ENCODE data around the gene PCGF3.
"Not testable (repeated sequence)": the region's sequence is repeated elsewhere in the genome, so short reads cannot be mapped to it uniquely, and the experiment has no call there.

Gene PCGF3

DNA sequence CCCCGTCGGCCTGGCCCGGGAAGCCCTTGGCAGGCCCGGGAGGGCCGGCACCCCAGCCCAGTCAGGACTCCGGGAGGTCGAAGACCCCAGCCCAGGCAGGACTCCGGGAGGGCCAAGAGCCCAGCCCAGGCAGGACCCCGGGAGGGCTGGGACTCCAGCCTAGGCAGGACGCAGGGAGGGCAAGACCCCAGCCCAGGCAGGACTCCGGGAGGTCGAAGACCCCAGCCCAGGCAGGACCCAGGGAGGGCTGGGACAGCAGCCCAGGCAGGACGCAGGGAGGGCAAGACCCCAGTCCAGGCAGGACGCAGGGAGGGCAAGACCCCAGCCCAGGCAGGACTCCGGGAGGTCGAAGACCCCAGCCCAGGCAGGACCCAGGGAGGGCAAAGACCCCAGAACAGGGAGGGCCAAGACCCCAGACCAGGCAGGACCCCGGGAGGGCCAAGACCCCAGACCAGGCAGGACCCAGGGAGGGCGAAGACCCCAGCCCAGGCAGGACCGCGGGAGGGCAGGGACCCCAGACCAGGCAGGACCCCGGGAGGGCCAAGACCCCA, 526 bp downstream of the PCGF3 start:
- DNase-seq, result not testable (repeated sequence)

DNA sequence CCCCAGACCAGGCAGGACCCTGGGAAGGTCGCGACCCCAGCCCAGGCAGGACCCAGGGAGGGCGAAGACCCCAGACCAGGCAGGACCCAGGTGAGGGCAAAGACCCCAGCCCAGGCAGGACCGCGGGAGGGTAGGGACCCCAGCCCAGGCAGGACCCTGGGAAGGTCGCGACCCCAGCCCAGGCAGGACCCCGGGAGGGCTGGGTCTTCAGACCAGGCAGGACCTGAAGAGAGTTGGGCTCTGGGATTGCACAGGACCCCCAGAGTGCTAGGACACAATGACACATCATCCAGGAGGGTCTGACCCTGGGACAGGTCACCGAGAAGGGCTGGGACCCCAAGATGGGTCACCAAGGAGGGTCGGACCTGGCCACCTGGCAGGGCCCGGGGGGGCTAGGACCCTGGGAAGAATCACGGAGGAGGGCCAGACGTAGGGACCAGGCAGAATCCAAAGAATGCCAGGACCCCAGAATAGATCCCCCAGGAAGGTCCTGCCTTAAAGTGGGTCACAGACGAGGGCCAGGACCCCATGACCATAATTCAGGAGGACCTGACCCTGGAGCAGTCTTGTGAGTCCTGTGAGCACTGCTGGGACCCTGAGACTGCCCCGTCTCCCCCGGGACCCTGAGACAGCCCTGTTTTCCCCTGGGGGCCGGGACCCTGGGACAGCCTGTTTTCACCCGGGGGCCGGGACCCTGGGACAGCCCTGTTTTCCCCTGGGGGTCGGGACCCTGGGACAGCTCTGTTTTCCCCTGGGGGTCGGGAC, 1.4 kb downstream of the PCGF3 start:
- no peak for DNase-seq

DNA sequence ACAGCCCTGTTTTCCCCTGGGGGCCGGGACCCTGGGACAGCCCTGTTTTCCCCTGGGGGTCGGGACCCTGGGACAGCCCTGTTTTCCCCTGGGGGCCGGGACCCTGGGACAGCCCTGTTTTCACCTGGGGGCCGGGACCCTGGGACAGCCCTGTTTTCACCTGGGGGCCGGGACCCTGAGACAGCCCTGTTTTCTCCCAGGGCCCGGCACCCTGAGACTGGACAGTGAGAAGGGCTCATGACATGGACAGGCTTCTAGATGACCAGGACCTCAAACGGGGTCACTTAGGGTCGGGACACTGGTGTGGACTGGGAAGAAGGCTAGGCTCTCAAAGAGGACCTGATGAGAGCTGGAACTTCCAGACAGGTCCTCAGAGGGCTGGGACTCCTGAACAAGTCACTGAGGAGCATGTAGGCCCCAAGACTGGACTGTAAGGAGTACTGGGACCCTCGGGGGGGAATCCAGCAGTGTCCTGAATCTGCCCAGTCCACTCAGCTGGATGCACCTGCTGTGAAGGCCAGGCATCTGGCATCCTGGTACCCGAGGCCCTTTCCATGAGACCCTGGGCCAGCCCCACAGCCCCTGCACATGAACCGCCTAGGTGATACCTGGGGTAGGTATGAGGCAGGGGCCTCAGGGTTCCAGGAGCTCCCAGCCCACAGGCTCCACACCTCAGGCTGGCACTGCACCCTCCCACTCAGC, 2.4 kb downstream of the PCGF3 start:
- DNase-seq, result no peak

DNA sequence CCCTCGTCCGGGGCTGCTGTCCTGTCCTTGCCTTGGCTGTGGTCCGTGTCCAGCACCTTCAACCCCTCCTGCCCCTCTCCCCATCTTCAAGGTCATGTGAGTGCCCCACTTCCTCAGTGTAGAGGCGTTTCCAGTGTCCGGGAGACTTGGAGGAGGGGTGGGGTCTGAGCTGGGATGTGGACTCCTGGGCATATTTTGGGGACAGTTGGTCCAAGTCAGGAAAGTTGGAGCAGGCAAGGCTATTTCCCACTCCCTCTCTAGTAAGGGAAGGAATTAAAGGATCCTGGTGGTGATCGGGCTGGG, 3.0 kb downstream of the PCGF3 start:
- DNase-seq, result no peak

DNA sequence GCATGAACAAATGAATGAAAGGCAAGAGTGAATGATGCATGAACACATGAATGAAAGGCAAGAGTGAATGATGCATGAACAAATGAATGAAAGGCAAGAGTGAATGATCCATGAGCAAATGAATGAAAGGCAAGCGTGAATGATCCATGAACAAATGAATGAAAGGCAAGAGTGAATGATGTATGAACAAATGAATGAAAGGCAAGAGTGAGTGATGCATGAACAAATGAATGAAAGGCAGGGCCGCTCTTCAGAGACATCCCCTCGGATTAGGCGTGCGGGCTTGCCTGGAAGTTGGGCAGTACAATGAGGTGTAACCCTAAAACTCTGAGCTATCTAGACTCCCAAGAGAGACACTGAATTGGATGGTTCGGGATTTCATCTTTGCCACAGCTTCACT, 3.7 kb downstream of the PCGF3 start:
- DNase-seq, result no peak

DNA sequence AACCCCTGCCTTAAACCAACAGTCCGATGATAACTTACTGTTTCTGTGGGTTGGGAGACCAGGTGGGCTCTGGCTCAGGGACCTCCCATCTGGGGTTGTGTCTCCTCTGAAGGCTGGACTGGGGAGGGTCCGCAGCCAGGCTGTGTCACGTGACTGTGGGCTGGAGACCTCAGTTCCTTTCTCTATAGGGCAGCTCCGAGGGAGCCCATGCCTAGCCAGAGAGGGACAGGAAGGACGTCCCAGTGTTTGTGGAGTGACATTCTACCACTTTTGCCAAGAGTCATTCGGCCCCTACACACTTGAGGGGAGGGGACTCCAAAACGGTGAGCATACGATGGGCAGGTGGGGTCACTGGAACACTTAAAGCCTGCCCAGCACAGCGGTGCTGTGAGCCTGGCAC, 4.5 kb downstream of the PCGF3 start:
- no peak for DNase-seq

DNA sequence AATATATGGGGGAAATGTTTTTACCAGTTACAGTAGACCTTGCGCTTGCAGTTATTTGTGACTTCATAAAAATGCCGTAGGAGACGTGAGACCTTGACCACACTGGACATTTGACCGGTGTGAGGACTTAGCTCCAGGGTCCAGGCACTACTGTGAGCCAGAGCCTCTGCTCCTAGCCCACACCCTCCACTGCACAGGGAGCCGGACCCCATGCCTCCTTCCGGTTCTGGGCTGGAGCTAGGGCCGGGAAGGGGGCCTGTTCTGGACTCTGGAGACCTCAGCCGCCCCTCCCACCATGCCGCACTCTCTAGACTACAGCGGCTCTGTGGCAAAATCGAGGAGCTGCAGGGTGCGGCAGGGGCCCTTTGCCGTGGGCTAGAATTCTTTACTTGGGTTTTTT, 5.3 kb downstream of the PCGF3 start:
- no peak for DNase-seq

DNA sequence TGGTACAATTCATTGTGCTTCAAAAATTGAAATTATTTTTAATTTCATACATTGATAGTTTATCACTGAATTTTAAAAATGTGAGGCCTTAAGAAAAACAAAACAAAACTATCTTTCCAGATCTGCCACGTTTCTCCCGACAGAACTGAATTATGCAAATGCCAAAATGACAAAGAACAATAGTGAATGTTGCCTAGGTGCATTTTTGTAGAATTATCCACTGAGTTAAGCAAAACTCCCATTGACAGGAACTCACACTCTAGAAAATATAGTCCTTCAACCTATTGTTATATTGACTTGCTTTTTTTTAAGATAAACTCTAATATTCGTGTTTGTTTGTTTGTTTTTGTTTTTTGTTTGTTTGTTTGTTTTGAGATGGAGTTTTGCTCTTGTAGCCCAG, 6.5 kb downstream of the PCGF3 start:
- no peak for DNase-seq

DNA sequence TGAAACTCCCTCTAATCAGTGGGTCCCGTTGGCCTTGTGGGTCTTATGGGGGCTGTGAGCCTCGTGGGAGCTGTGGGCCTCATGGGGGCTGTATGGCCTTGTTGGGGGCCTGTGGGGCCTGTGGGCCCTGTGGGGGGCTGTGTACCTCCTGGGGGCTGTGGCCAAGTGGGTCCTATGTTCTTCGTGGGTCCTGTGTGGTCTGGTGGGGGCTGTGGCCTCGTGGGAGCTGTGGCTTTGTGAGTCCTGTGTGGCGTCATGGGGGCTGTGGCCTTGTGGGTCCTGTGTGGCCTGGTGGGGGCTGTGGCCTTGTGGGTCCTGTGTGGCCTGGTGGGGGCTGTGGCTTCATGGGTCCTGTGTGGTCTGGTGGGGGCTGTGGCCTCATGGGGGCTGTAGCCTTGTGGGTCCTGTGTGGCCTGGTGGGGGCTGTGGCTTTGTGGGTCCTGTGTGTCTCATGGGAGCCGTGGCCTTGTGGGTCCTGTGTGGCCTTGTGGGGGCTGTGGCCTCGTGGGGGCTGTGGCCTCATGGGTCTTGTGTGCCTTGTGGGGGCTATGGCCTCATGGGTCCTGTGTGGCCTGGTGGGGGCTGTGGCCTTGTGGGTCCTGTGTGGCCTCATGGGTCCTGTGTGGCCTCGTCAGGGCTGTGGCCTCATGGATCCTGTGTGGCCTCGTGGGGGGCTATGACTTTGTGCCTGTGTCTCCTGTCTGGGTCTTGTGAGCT, 7.4 kb downstream of the PCGF3 start:
- DNase-seq, result no peak

DNA sequence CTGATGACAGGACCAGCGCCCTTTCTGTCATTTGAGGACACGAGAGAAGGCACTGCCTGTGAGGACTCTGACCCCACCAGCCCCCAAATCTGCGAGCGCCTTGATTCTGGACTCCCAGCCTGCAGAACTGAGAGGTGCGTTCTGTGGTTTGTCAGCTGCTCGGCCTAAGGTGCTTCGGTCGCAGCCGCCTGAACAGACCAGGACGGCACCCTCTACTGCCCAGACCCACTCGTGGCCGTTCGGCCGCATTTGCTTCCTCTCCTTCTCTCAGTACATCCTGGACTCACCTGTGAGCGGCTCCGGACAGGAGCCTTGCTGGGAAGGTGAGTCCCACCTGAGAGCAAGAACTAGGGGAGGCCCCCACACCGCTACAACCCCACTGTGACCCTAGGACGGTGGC, 8.5 kb downstream of the PCGF3 start:
- DNase-seq, result no peak

DNA sequence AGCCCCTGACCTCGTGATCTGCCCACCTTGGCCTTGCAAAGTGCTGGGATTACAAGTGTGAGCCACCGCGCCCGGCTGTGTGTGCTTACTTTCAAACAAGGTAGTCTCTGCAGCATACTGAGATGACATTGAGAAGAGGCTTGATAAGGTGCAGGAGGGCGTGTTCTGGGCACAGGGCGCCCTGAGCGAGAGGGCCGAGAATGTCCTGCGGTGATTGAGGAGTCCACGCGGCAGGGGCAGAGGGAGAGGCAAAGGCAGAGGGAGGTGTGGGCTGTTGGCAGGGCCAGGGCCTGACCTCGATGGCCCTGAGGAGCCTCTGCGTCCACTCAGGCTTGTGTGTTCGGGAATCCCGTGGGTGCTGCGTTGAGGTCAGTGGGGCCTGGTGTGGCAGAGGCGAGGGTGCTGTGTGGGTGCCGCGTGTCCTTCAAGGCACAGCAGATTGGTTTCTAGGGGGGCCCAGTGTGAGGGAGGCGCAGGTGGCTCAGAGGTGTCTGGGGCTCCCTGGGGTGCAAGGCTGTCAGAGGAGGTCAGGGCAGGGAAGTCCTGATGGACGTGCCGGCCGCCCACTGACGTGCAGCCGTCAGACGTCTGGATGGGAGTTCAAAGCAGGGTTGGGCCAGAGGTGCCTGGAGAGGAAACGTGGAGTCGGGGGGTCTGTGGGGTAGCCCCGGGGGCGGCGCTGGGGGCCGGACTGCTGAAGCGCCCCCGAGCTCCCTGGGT, 12.1 kb downstream of the PCGF3 start:
- DNase-seq, result no peak

DNA sequence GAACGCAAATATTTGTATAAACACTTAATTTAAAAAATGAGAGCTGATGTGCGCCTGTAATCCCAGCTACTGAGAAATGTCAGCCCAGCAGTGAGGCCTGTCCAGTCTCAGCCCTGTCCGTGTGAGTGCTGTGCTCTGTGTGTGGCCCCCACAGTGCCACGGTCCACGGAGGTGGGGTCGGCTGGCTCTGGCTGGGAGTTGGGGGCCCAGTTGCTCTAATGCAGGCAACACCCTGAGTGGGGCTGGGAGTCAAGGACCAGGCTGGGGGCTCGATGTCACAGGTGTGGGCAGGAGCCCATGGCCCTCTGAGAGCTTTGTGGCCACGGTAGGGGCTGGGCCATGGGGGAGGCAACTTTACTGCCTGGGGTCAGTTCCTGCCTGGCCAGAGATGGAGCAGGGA, 12.8 kb downstream of the PCGF3 start:
- no peak for DNase-seq

DNA sequence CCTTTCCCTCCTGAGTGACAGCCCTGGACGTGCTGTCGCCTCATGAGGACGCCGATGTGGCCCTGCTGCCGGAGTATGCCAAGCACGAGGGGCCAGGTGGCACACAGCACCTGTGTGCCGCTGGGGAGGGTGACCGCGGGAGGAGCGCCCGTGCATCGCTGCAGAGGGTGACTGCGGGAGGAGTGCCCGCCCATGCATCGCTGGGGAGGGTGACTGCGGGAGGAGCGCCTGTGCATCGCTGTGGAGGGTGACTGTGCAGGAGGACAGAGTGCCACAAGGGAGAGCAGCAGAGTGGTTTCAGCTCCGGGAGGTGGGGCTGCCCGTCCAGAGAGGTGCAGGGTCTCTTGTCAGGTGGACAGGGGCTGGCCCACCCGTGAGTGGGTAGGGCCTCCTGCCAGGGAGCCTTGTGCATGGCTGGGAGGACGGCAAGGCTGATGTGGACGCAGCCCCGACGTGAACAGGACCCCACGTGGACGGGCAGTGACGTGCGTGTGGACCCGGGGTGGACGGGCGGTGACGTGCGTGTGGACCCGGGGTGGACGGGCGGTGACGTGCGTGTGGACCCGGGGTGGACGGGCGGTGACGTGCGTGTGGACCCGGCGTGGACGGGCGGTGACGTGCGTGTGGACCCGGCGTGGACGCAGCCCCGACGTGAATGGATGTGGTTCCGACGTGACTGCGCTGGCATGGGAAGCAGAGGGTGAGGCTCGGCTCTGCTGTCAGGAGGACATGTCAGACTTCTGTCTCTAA, 14.7 kb downstream of the PCGF3 start:
- no peak for DNase-seq

DNA sequence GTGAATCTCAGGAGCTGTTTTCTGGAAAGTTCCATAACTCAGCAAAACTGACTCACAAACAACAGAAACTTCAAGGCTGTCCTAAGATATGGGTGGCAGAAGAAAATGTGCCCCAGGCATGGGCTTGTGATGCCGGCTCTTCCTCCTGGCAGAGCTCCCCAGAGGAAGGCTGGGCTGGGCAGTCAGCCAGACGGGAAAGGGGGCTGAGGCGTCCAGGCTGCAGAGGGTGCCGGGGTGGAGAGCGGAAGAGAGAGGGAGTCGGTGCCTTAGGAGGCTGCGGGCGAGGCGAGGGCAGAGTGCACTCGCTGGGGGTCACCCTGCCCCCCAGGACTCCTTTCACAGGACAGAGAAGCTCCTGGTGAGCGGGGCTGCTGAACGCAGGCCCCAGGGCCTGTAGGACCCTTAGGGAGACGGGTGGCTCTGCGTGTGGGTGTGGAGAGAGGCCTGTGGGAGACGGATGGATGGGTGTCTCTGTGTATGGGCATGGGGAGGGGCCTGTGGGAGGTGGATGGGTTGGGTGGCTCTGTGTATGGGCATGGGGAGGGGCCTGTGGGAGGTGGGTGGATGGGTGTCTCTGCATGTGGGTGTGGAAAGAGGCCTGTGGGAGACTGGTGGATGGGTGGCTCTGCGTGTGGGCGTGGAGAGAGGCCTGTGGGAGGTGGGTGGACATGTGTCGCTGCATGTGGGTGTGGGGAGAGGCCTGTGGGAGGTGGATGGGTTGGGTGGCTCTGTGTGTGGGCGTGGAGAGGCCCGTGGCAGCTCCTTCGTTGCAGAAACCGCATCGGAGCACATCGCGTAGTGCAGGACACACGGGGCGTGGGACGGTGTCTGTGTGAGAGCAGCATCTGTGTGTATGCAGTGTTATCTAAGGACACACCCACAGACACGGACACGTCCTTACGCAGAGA, 15.9 kb downstream of the PCGF3 start:
- DNase-seq, result no peak

DNA sequence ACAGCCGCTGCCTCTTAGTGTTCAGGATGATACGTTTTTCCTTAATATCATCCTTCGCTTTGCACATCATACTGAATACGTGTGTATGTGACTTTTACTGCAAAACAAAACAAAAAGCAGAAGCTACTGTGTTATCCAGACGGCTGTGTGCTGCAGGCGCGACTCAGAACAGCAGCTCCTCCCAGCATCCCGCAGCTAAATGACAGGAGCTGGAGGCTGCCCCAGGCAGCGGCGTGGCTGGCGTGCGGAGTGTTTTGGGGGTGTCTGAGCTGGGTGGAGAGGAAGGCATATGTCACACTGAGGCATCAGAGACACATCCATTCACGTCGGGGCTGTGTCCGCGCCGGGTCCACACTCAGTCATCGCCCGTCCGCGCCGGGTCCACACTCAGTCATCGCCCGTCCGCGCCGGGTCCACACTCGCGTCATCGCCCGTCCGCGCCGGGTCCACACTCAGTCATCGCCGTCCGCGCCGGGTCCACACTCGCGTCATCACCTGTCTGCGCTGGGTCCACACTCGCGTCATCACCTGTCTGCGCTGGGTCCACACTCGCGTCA, 16.6 kb downstream of the PCGF3 start:
- DNase-seq, result no peak

DNA sequence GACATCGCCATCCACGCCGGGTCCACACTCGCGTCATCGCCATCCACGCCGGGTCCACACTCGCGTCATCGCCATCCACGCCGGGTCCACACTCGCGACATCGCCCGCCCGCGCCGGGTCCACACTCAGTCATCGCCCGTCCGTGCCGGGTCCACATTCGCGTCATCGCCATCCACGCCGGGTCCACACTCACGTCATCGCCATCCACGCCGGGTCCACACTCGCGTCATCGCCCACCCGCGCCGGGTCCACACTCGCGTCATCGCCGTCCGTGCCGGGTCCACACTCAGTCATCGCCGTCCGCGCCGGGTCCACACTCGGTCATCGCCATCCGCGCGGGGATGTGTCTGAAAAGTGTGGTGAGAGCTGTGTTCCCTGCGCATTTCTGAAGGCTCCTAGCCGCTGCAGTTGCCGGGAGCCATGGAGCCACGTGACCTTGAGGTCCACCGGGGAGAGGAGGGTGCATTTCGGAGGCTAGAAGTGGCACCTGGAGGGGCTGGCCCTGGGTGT, 17.3 kb downstream of the PCGF3 start:
- DNase-seq, result no peak

DNA sequence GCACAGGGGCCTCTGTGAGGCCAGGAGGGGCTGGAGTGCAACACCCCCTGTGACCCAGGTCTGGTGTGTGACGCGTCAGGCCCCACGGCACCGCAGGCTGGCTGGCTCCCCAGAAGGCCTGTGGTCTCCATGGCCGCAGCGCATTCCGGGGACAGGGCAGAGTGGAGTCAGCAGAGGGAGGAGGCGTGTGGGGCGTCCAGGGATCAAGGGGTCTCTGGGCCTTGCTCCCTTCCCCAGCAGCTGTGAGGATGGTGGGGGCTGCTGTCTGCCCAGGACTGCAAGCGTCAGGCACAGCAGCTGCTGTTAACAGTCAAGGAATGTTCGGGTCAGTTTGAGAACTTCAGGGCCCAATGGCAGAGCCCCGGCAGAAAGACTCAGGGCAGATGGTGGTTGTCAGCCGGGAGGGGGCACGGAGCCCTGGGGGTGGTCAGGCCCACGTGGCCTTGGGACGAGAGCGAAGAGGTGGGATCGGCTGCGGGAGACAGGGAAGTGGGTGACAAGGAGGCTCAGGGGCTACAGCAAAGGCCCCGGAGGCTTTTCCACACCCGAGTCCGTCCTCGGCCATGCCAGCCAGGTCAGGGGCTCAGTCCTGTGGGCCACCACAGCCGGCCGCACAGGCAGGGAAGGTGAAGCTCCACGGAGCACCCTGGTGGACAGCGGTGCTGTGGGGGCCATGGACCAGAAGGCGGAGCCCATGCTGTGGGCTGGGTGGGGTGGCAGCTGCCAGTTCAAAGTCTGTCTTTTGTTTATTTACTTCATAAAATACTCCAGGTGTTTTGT, 18.3 kb downstream of the PCGF3 start:
- DNase-seq, result no peak

DNA sequence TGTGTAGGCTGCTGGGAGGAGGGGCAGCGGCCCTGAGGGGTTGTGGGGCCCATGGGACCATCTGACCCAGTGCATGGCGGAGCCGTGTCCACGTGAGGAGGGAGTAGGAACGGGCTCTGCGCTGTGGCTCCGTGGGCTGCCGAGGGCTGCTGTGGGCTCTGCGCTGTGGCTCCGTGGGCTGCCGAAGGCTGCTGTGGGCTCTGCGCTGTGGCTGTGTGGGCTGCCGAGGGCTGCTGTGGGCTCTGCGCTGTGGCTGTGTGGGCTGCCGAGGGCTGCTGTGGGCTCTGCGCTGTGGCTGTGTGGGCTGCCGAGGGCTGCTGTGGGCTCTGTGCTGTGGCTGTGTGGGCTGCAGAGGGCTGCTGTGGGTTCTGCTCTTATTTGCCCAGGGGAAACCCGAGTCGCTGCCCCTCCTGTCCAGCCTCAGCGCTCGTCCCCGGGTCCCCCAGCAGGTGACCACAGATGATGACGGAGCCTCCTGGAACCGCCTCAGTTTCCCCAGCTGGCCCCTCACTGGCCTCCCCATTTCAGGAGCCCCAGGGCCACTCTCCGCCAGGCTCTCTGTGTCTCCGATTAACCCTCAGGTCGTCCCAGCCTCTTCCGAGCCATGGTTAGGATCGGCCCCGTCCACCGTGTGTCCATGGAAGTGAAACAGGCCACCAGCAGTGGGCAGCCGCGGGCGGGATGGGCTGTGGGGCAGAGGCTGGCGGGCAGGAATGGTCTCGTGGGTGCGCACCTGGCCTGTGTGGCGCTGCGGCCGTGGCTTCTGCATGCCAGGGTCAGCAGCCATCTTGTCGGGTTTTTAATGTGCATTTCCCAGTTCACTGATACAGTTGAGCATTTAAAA, 20.0 kb downstream of the PCGF3 start:
- no peak for DNase-seq

DNA sequence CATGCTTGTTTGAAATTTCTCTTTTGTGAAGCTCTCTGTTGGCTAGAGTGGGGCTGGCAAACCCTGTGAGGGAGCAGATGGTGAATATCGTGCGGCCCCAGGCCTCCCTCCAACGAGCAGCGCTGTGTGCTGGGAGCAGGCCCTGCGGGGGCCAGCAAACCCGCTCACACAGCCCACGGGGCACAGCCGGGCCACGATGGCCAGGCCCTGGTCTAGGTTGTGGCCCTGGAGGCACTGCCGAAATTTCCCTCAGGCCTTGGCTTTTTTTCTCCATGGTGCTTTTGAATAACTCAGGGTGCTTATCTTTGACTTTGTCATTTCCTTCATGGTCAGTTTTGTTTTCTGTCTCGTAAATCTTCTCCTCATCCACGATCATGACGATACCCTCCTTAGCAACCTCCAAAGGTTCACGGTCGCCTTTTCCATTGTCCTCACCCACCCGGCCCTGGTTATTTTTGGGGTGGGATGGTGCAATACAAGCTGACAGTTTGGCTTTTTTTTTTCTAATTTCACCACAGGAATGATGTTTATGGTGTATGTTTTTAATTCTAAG, 20.7 kb downstream of the PCGF3 start:
- no peak for DNase-seq
